CD14-positive monocyte (primary cell): ENCODE data around the gene SPHK1. TPM values are rescaled to one million over a fixed set of nuclear protein-coding genes. Genes with fewer than 3 reads are reported as not detected.

Experiments
- DNase-seq, 3 donors: peaks; one replicate each; pipeline ENCODE4 v3.0.0-alpha.2; 2011 to 2022
- H2AFZ ChIP-seq: 2 replicates; pipeline ENCODE4 v1.6.0; 2012; ENCODE audit warnings: mild to moderate bottlenecking, low read depth, low read length, inconsistent platforms; ENCODE audit not compliant: insufficient read depth, poor library complexity, severe bottlenecking
- H3K27ac ChIP-seq, 2 donors: 1 replicate in 1 of 2; 2 replicates in 1 of 2; pipeline ENCODE4 v1.5.1; 2012 to 2013; ENCODE audit warnings: low read length in 2 of 2, control low read depth in 1 of 2, inconsistent platforms in 1 of 2, low read depth in 1 of 2, mild to moderate bottlenecking in 1 of 2
- H3K27me3 ChIP-seq, 2 donors: one replicate each; pipeline versions ENCODE4 v1.6.0 to v1.6.1; 2011 to 2013; ENCODE audit warnings: low read length in 2 of 2; ENCODE audit not compliant: control insufficient read depth in 2 of 2, insufficient read depth in 2 of 2
- H3K36me3 ChIP-seq, 2 donors: replicated peaks in 1 of 2; 1 replicate in 1 of 2; 2 replicates in 1 of 2; pipeline versions ENCODE4 v1.5.1 to v1.6.1; 2012 to 2013; ENCODE audit warnings: low read length in 2 of 2, control low read depth in 1 of 2, inconsistent platforms in 1 of 2, mild to moderate bottlenecking in 1 of 2; ENCODE audit not compliant: insufficient read depth in 2 of 2, control insufficient read depth in 1 of 2
- H3K4me1 ChIP-seq, 2 donors: 1 replicate in 1 of 2; 2 replicates in 1 of 2; pipeline versions ENCODE4 v1.5.1 to v1.6.1; 2012 to 2013; ENCODE audit warnings: low read length in 2 of 2, control low read depth in 1 of 2, inconsistent platforms in 1 of 2, mild to moderate bottlenecking in 1 of 2, moderate library complexity in 1 of 2; ENCODE audit not compliant: insufficient read depth in 2 of 2, control insufficient read depth in 1 of 2
- H3K4me2 ChIP-seq: replicated peaks from 2 replicates; pipeline ENCODE3; 2012; ENCODE audit warnings: low read length, moderate library complexity, mild to moderate bottlenecking; ENCODE audit not compliant: poor library complexity, severe bottlenecking; ENCODE audit errors: extremely low read depth
- H3K4me3 ChIP-seq, 3 experiments: fragments of 200-600 bp in 1 of 3; sonication (generic) in 1 of 3; replicated peaks in 1 of 3; 1 replicate in 2 of 3; 2 replicates in 1 of 3; pipeline ENCODE4 v1.5.1; 2011 to 2013; ENCODE audit warnings: low read length in 3 of 3, mild to moderate bottlenecking in 3 of 3, control low read depth in 2 of 3, low read depth in 2 of 3, inconsistent platforms in 1 of 3, moderate library complexity in 1 of 3
- H3K79me2 ChIP-seq: 2 replicates; pipeline ENCODE4 v1.6.0; 2012; ENCODE audit warnings: mild to moderate bottlenecking, control low read depth, inconsistent platforms, low read length, moderate library complexity; ENCODE audit not compliant: insufficient read depth
- H3K9ac ChIP-seq: 2 replicates; pipeline ENCODE4 v1.6.0; 2017; ENCODE audit warnings: low read length, mild to moderate bottlenecking; ENCODE audit not compliant: insufficient read depth, poor library complexity, severe bottlenecking
- H3K9me3 ChIP-seq, 2 donors: replicated peaks in 1 of 2; 1 replicate in 1 of 2; 2 replicates in 1 of 2; pipeline versions ENCODE4 v1.5.1 to v1.6.1; 2012 to 2013; ENCODE audit warnings: low read length in 2 of 2, control low read depth in 1 of 2; ENCODE audit not compliant: control insufficient read depth in 1 of 2, insufficient read depth in 1 of 2
- H4K20me1 ChIP-seq: 2 replicates; pipeline ENCODE4 v1.6.0; 2012; ENCODE audit warnings: mild to moderate bottlenecking, low read length, control low read depth, moderate library complexity; ENCODE audit not compliant: insufficient read depth
- H3K27ac Mint-ChIP-seq, 7 donors: one replicate each; pipeline ENCODE4 v1.8.0; 2020; ENCODE audit warnings: mild to moderate bottlenecking in 7 of 7, mixed read lengths in 7 of 7, moderate library complexity in 6 of 7, inconsistent platforms in 2 of 7
- H3K27me3 Mint-ChIP-seq, 3 donors: one replicate each; pipeline ENCODE4 v1.8.0; 2021 to 2022; ENCODE audit warnings: low read depth in 3 of 3, mild to moderate bottlenecking in 3 of 3, mixed read lengths in 3 of 3, moderate library complexity in 3 of 3, inconsistent platforms in 1 of 3
- H3K36me3 Mint-ChIP-seq, 2 donors: one replicate each; pipeline ENCODE4 v1.8.0; 2020; ENCODE audit warnings: mixed read lengths in 2 of 2, inconsistent platforms in 1 of 2, mild to moderate bottlenecking in 1 of 2
- H3K4me1 Mint-ChIP-seq: one replicate; pipeline ENCODE4 v1.8.0; 2020; ENCODE audit warnings: mild to moderate bottlenecking, mixed read lengths
- H3K4me3 Mint-ChIP-seq, 2 donors: one replicate each; pipeline ENCODE4 v1.8.0; 2020; ENCODE audit warnings: mild to moderate bottlenecking in 2 of 2, mixed read lengths in 2 of 2, moderate library complexity in 1 of 2
- H3K9me3 Mint-ChIP-seq, 7 donors: one replicate each; pipeline ENCODE4 v1.8.0; 2020 to 2022; ENCODE audit warnings: mixed read lengths in 7 of 7, mild to moderate bottlenecking in 6 of 7, moderate library complexity in 6 of 7, inconsistent platforms in 2 of 7
- CTCF ChIP-seq: fragments of 200-600 bp; IDR thresholded peaks from one replicate; pipeline ENCODE4 v1.8.0; 2022; ENCODE audit warnings: antibody characterized with exemption, mild to moderate bottlenecking
- WGBS: methylation state at CpG from one replicate; pipeline ENCODE4 v1.1.5; 2013; ENCODE audit warnings: missing lambda C conversion rate; ENCODE audit not compliant: insufficient coverage; 5-methylcytosine and 5-hydroxymethylcytosine counted together
- intact Hi-C, 2 donors: fragments of 100-400 bp; cut with micrococcal nuclease; formaldehyde crosslinking; loops; one replicate each; pipeline versions ENCODE4 v1.15.0 to v1.15.1; 2023
- polyA plus RNA-seq, 3 donors: library from polyadenylated mRNA; depleted of rRNA in 1 of 3; unstranded in 2 of 3; stranded (reverse) in 1 of 3; fragments of 300-500 nt in 2 of 3; fragments of >200 nt in 1 of 3; fragmentation: Illumina TruSeq in 2 of 3; gene quantifications; 1 replicate in 2 of 3; 2 replicates in 1 of 3; pipeline ENCODE4 v1.2.3, GENCODE V29; 2012 to 2021

The SPHK1 gene
- polyA plus RNA-seq, 3 donors, result 12.9 to 33.9 (median 19.1) TPM

- Histone ChIP-seq H2AFZ (no peak overlapping the region), H3K4me2 (peak overlapping the region; percentile 82), H3K9me3 (no peaks in the 10 kb centered on the region), H3K27me3 (peaks cover 0 to 11% of the 10 kb centered on the region in 2 donors), H3K79me2 (no peaks in the 10 kb centered on the region), H4K20me1 (peaks cover 27% of the 10 kb centered on the region), H3K27ac (no peak overlapping the region), H3K4me1 (peaks cover 35 to 50% of the 10 kb centered on the region in 2 donors), H3K36me3 (peaks cover 11 to 17% of the 10 kb centered on the region in 2 donors), H3K9ac (peak overlapping the region; percentile 87), H3K4me3 (peak overlapping the region; percentile 42 to 86 (median 75))
- Mint-ChIP-seq H3K4me3 (peak overlapping the region; percentile 81 to 85), H3K4me1 (peaks cover 24% of the 10 kb centered on the region), H3K36me3 (peaks cover 15 to 26% of the 10 kb centered on the region in 2 donors), H3K9me3 (peaks cover 0 to 2% (median 0%) of the 10 kb centered on the region in 7 donors), H3K27ac (peak overlapping the region in 3 of 7 donors; percentile 15 to 68 (median 64)), H3K27me3 (peaks cover 2 to 17% (median 8%) of the 10 kb centered on the region in 3 donors)
- intact Hi-C loops, result loop anchor here (2.0 to 10.0 kb wide), 3 partner anchors 31 to 119 kb away; partner anchors contain the start of genes PRPSAP1 (in 1 of the 2) and RHBDF2 (in 1 of the 2)
- peak; percentile 84 to 88 (median 84) for DNase-seq
- peak; percentile 97 for TF ChIP-seq CTCF
- WGBS, result 41% methylated on average over 52 of the region's 52 CpGs
These were observed 1.7 kb downstream of the SPHK1 start for GRCh38 chr17:76385892-76386786.

GRCh38 chr17:76386966-76387765, 2.8 kb downstream of the SPHK1 start:
- no peak overlapping the region for H3K4me3 ChIP-seq
- H3K4me1 Mint-ChIP-seq, result peaks cover 14% of the 10 kb centered on the region
- no peak overlapping the region for H3K9ac ChIP-seq
- H3K36me3 Mint-ChIP-seq, result peaks cover 22 to 36% of the 10 kb centered on the region in 2 donors
- no peak overlapping the region for H3K4me2 ChIP-seq
- peaks cover 0 to 2% (median 0%) of the 10 kb centered on the region in 7 donors for H3K9me3 Mint-ChIP-seq
- peaks cover 26 to 40% of the 10 kb centered on the region in 2 donors for H3K4me1 ChIP-seq
- peaks cover 0 to 11% of the 10 kb centered on the region in 2 donors for H3K27me3 ChIP-seq
- H3K4me3 Mint-ChIP-seq, result peak overlapping the region in 1 of 2 donors; percentile 81
- H3K27ac Mint-ChIP-seq, result no peak overlapping the region
- peak in 1 of 3 donors; percentile 4 for DNase-seq
- no peaks in the 10 kb centered on the region for H3K79me2 ChIP-seq
- no peak overlapping the region for H2AFZ ChIP-seq
- no peak overlapping the region for H3K27ac ChIP-seq
- no peaks in the 10 kb centered on the region for H3K9me3 ChIP-seq
- peaks cover 14 to 24% of the 10 kb centered on the region in 2 donors for H3K36me3 ChIP-seq
- 97% methylated on average over 27 of the region's 31 CpGs for WGBS
- peaks cover 27% of the 10 kb centered on the region for H4K20me1 ChIP-seq
- intact Hi-C loops, result loop anchor here (5.0 to 10.0 kb wide), 2 partner anchors 35 to 118 kb away; partner anchors contain the start of genes PRPSAP1 (in 1 of the 2) and RHBDF2 (in 1 of the 2)
- H3K27me3 Mint-ChIP-seq, result peaks cover 2 to 17% (median 8%) of the 10 kb centered on the region in 3 donors
- TF ChIP-seq CTCF, result no peak
